Keratinocyte (primary cell): ENCODE measurements around the gene NUP214.

Experiments
- EZH2 ChIP-seq: IDR thresholded peaks from one replicate; pipeline ENCODE4 v1.6.1; 2012; ENCODE audit warnings: inconsistent platforms, mild to moderate bottlenecking, low read length, moderate library complexity
- TF ChIP-seq, protein P1 (sequence below), 3 experiments: IDR thresholded peaks in 1 of 3; conservative IDR thresholded peaks in 1 of 3; optimal IDR thresholded peaks in 1 of 3; 2 replicates in 2 of 3; 3 replicates in 1 of 3; pipeline versions ENCODE3 to v1.5.1; 2011; ENCODE audit warnings: low read length in 3 of 3, mild to moderate bottlenecking in 3 of 3, moderate library complexity in 2 of 3, control low read depth in 1 of 3, inconsistent platforms in 1 of 3; ENCODE audit not compliant: insufficient read depth in 2 of 3; ENCODE audit errors: extremely low read depth in 1 of 3

DNA sequence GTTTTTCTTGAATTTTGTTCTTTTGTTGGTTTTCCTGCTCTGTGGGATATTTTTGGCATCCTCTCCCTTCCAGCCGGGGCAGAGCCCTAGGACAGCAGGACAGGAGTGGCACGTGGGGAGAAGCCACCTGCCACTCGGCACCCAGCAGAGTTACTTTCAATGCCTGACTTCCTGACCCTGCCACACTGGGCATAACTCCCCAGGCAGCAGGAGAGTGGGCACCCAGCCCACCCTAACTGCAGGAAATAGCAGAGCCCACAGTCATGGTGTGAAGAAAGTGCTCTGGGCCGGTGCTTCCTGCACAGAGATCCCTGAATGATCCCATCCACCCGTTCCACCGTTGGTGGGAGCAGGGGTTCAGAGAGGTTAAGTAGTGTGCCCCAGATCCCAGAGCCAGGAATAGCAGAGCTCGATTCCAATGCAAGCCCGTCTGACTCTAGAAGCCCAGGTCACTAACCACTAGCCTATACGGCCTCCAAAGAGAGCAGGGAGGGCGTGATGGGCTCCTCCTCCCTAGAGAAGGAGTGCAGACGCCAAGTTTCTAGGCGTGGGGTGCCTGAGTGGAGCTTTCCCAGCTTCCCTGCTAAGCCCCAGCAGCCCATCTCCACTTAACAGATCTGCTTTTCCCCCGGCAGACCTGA is 8.1 kb upstream of the NUP214 start:
- TF ChIP-seq, protein P1, sequence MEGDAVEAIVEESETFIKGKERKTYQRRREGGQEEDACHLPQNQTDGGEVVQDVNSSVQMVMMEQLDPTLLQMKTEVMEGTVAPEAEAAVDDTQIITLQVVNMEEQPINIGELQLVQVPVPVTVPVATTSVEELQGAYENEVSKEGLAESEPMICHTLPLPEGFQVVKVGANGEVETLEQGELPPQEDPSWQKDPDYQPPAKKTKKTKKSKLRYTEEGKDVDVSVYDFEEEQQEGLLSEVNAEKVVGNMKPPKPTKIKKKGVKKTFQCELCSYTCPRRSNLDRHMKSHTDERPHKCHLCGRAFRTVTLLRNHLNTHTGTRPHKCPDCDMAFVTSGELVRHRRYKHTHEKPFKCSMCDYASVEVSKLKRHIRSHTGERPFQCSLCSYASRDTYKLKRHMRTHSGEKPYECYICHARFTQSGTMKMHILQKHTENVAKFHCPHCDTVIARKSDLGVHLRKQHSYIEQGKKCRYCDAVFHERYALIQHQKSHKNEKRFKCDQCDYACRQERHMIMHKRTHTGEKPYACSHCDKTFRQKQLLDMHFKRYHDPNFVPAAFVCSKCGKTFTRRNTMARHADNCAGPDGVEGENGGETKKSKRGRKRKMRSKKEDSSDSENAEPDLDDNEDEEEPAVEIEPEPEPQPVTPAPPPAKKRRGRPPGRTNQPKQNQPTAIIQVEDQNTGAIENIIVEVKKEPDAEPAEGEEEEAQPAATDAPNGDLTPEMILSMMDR (optimal IDR thresholded peaks at IDR 0.05 in 1 of 3, IDR thresholded peaks at IDR 0.05 in 1 of 3, conservative IDR thresholded peaks at IDR 0.05 in 1 of 3; ENCODE audit: extremely low read depth in 1 of 3, insufficient read depth in 2 of 3, low read length in 3 of 3), result no peak
- no peak for TF ChIP-seq EZH2
